Calu3 (cell line): ENCODE results near the gene MCC. TPM values are rescaled to one million over a fixed set of nuclear protein-coding genes. Genes with fewer than 3 reads are reported as not detected.

Experiments
- BruUV-seq: library from RNA; stranded (reverse); fragments of 400-500 nt; replicated peaks from 2 replicates; lab custom pipeline; 2021; lab: Mats Ljungman, UMichigan
- CTCF ChIA-PET: fragments of 300-600 bp; sonication (Branson Sonifier 250); formaldehyde crosslinking; loops from one replicate; lab custom pipeline; 2022; ENCODE audit warnings: antibody characterized with exemption; lab: Charles Lee
- DNase-seq: peaks from one replicate; pipeline ENCODE4 v3.0.0; 2022
- H3K27ac Mint-ChIP-seq: one replicate; pipeline ENCODE4 v1.8.0; 2022; ENCODE audit warnings: mixed read lengths; ENCODE audit not compliant: unreplicated experiment
- H3K27me3 Mint-ChIP-seq: one replicate; pipeline ENCODE4 v1.8.0; 2022; ENCODE audit warnings: mixed read lengths; ENCODE audit not compliant: unreplicated experiment
- H3K36me3 Mint-ChIP-seq: one replicate; pipeline ENCODE4 v1.8.0; 2022; ENCODE audit warnings: mild to moderate bottlenecking, moderate library complexity, mixed read lengths; ENCODE audit not compliant: insufficient read depth, unreplicated experiment
- H3K4me1 Mint-ChIP-seq: one replicate; pipeline ENCODE4 v1.8.0; 2022; ENCODE audit warnings: mild to moderate bottlenecking, low read depth, mixed read lengths; ENCODE audit not compliant: unreplicated experiment
- H3K4me3 Mint-ChIP-seq: one replicate; pipeline ENCODE4 v1.8.0; 2022; ENCODE audit warnings: mild to moderate bottlenecking, low read depth, moderate library complexity, mixed read lengths; ENCODE audit not compliant: unreplicated experiment
- H3K9me3 Mint-ChIP-seq: one replicate; pipeline ENCODE4 v1.8.0; 2022; ENCODE audit warnings: low read depth, mixed read lengths; ENCODE audit not compliant: unreplicated experiment
- intact Hi-C: fragments of 100-400 bp; cut with micrococcal nuclease; formaldehyde crosslinking; loops from one replicate; pipeline ENCODE4 v1.10.0; 2022; ENCODE audit not compliant: unreplicated experiment
- total RNA-seq: library from RNA; stranded (reverse); gene quantifications from 2 replicates; pipeline ENCODE4 v1.2.3, GENCODE V29; 2022
- TF ChIP-seq, protein P1 (sequence below): fragments of 200-600 bp; IDR thresholded peaks from one replicate; pipeline ENCODE4 v1.8.0; 2022; ENCODE audit warnings: antibody characterized with exemption; ENCODE audit not compliant: unreplicated experiment

Gene MCC
- total RNA-seq, 1 experiment from 2014 or later = 2.8 TPM

DNA sequence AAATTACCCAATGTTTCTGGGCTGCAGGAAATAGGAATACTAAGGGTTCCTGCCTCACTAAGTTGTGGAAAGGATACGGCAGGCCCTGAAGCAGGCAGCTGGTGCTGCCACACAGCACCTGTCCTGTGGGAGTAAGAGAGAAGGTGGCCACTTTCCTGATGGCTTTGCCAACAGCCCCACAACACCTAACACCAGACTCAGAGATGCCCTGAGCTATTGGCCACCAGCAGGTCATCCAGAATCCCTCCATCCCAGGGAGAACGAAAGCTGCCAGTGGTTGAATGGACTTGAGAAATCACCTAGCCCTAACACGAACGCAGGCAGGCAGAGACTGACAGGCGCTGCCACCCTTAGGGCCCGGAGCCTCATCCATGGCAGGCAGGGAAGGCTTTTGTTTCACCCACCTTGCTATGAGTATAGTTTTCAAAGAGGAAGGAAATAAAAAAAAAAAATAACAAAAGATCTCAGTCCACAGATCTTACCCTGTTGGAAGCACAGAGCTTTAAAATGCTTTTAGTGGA lies 429.5 kb downstream of the MCC start:
- no peak for DNase-seq
- Mint-ChIP-seq H3K27ac (no peak overlapping the region), H3K27me3 (no peaks in the 10 kb centered on the region), H3K36me3 (no peaks in the 10 kb centered on the region), H3K4me3 (no peak overlapping the region), H3K9me3 (no peaks in the 10 kb centered on the region), H3K4me1 (no peaks in the 10 kb centered on the region)
- CTCF ChIA-PET = no interaction called here
- BruUV-seq = no TSS peak
- TF ChIP-seq, protein P1, sequence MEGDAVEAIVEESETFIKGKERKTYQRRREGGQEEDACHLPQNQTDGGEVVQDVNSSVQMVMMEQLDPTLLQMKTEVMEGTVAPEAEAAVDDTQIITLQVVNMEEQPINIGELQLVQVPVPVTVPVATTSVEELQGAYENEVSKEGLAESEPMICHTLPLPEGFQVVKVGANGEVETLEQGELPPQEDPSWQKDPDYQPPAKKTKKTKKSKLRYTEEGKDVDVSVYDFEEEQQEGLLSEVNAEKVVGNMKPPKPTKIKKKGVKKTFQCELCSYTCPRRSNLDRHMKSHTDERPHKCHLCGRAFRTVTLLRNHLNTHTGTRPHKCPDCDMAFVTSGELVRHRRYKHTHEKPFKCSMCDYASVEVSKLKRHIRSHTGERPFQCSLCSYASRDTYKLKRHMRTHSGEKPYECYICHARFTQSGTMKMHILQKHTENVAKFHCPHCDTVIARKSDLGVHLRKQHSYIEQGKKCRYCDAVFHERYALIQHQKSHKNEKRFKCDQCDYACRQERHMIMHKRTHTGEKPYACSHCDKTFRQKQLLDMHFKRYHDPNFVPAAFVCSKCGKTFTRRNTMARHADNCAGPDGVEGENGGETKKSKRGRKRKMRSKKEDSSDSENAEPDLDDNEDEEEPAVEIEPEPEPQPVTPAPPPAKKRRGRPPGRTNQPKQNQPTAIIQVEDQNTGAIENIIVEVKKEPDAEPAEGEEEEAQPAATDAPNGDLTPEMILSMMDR = no peak
- intact Hi-C loops = no loop called here

DNA sequence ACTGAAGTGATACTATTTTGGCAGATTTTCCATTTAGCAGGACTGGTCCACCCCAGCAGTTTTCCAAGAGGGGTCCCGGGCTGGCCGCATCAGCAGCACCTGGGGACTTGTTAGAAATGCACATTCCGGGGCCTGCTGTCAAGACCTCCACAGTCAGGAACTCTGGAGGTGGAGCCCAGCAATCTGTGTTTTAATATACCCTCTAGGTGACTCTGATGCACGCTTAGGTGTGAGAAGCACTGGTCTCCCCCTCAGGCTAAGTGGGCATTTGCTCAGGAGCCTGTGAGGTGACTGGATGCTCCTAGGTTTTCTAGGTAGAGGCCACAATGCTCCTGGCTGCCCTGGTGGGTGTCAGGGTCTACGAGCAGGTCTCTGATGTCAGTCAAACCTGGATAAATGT lies 430.0 kb downstream of the MCC start:
- Mint-ChIP-seq H3K27ac (no peak overlapping the region), H3K36me3 (no peaks in the 10 kb centered on the region), H3K9me3 (no peaks in the 10 kb centered on the region), H3K4me3 (no peak overlapping the region), H3K4me1 (no peaks in the 10 kb centered on the region), H3K27me3 (no peaks in the 10 kb centered on the region)
- BruUV-seq = no TSS peak
- DNase-seq = no peak
- TF ChIP-seq, protein P1 = no peak
- intact Hi-C loops = no loop called here
- CTCF ChIA-PET = no interaction called here

DNA sequence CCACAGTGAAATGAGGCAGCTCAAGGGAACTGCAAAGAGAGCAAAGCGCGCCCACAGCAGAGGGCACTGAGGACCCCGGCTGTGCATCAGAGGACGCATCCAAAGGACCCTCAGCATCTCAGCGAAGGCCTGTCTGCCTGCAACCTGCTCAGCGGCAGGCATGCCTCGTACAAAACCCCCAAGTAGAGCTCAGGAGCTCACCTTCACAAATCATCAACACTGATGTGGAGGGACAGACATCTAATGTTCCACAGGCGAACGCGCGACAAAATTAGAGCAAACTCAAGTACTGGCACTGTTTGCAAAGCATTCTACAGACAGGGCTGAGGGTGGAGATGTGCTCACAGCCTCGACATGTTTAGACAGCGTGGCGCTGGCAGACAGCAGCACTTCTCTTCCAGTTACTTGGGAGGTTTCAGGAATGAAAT lies 430.7 kb downstream of the MCC start:
- TF ChIP-seq, protein P1 = no peak
- H3K9me3 Mint-ChIP-seq = no peaks in the 10 kb centered on the region
- H3K27me3 Mint-ChIP-seq = no peaks in the 10 kb centered on the region
- no peaks in the 10 kb centered on the region for H3K36me3 Mint-ChIP-seq
- no peak overlapping the region for H3K4me3 Mint-ChIP-seq
- intact Hi-C loops = no loop called here
- no peaks in the 10 kb centered on the region for H3K4me1 Mint-ChIP-seq
- no peak for DNase-seq
- CTCF ChIA-PET = no interaction called here
- no TSS peak for BruUV-seq
- H3K27ac Mint-ChIP-seq = no peak overlapping the region

DNA sequence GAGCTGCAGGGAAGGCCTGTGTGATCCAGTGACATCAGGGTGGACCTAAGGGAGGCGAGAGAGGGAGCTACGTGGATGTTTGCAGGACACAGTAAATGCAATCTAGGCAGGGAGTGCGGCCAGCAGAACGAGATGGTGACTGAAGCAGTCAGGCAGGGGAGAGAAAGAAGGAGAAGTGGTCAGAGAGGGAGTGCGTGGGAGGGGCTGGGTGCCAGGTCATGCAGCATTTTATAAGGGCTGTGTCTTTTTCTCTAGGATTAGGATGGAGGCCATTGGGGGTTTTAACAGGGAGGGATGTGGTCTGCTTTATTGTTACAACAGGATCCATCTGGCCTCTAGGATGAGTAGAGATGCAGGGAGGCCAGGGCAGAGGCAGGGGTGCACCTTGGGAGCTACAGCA lies 431.3 kb downstream of the MCC start:
- Mint-ChIP-seq H3K4me1 (no peaks in the 10 kb centered on the region), H3K36me3 (no peaks in the 10 kb centered on the region), H3K27ac (no peak overlapping the region), H3K9me3 (no peaks in the 10 kb centered on the region), H3K4me3 (no peak overlapping the region), H3K27me3 (no peaks in the 10 kb centered on the region)
- TF ChIP-seq, protein P1 = no peak
- intact Hi-C loops = no loop called here
- DNase-seq = no peak
- BruUV-seq = no TSS peak
- CTCF ChIA-PET = no interaction called here
